GM19240 (cell line): ENCODE data around the gene PARP14.
A peak's percentile ranks its signal among the peaks of the same experiment; 100 is the strongest.
"Not testable (repeated sequence)": the region's sequence is repeated elsewhere in the genome, so short reads cannot be mapped to it uniquely, and the experiment has no call there.

Source experiments
- DNase-seq: peaks from one replicate; pipeline ENCODE4 v3.0.0; 2011; ENCODE audit warnings: low spot score; ENCODE audit not compliant: insufficient read length

PARP14 gene

DNA sequence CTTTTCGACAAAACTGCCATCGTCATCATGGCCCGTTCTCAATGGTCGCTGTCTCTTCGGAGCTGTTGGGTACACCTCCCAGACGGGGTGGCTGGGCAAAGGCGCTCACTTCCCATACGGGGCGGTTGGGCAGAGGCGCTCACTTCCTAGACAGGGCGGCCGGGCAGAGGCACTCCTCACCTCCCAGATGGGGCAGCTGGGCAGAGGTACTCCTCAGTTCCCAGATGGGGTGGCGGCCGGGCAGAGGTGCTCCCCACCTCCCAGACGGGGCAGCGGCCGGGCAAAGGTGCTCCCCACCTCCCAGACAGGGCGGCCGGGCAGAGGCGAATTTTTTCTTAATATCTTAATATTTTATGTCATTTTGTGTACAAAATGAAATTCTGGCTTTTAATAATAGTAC is 44.5 kb downstream of the PARP14 start:
- DNase-seq = no peak

GRCh38 chr3:122727294-122727693 is 46.7 kb downstream of the PARP14 start:
- no peak for DNase-seq

- DNase-seq = no peak
These were observed 47.1 kb downstream of the PARP14 start for GRCh38 chr3:122727766-122728165.

- no peak for DNase-seq
These were observed 47.5 kb downstream of the PARP14 start for GRCh38 chr3:122728186-122728585.

GRCh38 chr3:122728756-122729514 is 48.3 kb downstream of the PARP14 start:
- no peak for DNase-seq

- DNase-seq = no peak
These were observed 49.6 kb downstream of the PARP14 start for GRCh38 chr3:122730240-122730639.

DNA sequence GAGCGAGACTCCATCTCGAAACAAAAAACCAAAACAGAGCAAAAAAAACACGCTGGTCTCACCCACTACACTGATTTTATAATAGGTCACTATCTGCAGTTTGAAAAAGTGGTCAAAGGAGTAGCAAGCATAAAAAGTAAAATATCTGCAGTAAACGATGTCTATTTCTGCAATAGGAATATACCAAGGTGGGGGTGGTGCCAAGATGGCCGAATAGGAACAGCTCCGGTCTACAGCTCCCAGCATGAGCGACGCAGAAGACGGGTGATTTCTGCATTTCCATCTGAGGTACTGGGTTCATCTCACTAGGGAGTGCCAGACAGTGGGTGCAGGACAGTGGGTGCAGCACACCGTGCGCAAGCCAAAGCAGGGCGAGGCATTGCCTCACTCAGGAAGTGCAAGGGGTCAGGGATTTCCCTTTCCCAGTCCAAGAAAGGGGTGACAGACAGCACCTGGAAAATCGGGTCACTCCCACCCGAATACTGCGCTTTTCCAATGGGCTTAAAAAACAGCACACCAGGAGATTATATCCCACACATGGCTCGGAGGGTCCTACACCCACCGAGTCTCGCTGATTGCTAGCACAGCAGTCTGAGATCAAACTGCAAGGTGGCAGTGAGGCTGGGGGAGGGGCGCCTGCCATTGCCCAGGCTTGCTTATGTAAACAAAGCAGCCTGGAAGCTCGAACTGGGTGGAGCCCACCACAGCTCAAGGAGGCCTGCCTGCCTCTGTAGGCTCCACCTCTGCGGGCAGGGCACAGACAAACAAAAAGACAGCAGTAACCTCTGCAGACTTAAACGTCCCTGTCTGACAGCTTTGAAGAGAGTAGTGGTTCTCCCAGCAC is 52.3 kb downstream of the PARP14 start:
- DNase-seq = not testable (repeated sequence)

GRCh38 chr3:122739172-122739571 is 58.5 kb downstream of the PARP14 start:
- DNase-seq = no peak

DNA sequence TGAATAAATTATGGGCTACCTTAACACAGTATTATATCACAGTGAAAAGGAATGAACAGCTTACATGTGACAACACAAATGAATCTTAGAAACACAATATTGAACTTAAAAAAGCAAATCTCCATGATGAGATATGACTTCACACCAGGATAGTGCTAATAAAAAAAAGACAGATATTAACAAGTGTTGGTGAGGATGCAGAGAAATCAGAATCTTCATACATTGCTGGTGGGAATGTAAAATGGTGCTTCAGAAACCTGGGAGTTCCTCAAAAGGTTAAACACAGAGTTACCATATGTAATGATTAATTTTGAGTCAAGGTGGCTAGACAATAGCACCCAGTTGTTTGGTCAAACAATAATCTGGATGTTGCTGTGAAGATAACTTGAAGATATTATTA is 61.6 kb downstream of the PARP14 start:
- no peak for DNase-seq

- no peak for DNase-seq
These were observed 63.0 kb downstream of the PARP14 start for GRCh38 chr3:122743581-122744120.

GRCh38 chr3:122745369-122746021 is 64.9 kb downstream of the PARP14 start:
- no peak for DNase-seq

GRCh38 chr3:122747295-122747694 is 66.7 kb downstream of the PARP14 start:
- DNase-seq = not testable (repeated sequence)

DNA sequence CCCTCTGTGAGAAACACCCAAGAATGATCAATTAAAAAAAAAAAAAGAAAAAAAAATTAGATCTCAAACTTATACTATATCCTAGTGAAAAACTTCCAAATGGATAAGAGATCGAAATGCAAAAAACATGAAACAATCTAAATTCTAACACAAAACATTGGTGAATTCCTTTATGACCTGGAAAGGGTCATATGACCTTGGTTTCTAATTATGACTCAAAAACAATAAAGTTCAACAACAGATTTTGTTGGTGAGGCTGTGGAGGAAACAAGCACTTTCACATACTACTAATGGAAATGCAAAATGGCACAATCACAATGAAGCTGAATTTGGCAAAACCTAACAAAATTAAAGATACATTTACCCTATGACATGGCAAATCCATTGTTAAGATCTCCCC is 67.7 kb downstream of the PARP14 start:
- no peak for DNase-seq

DNA sequence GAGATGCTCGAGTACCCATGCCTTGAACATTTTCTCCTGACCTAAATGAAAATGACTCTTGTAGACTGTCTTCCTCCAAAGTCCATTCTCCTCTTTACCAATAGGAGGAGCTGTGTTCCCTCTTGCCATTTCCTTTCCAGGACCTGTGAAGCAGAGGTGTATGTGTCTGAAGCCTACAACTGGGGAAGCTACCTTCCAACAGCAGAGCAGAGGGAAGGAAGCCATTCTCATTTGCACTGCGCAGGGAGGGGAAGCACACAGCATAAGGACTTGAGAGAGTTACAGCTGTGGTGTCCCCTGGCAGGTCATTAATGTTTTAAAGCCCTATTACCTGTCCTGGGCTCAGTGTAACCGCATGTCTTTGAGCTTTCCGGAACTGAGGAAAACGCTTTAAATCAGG is 74.3 kb downstream of the PARP14 start:
- peak; percentile 33 for DNase-seq

- no peak for DNase-seq
These were observed 74.9 kb downstream of the PARP14 start for GRCh38 chr3:122755491-122755890.

DNA sequence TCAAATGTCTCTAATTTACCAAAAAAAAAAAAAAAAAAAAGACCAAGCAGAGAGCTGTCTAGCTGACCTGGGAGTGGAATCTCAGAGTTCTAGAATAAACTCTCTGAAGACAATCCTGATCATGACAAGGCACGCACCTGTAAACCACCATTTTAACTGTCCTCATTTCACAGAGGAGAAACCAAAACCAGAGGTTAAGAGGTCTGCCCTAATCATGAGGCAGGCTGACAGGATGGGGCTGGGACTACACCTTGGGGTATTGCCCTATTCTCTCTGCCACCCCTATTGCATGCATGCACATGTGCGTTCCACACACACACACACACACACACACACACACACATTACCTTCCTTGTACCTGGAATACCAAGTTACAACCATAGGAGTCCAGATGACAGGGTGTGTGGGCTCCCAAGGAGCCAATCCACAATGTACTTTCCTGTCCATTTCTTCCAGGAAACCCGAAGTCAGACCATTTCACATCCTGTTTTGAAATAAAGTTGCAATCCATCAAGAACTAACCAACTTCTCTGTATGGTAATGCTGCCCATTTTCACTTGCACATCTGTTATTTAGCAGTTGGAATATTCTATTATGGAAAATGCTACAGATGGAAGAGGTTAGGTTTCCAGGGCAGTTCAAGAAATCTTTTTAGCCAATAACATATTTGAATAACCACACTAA is 78.4 kb downstream of the PARP14 start:
- no peak for DNase-seq

GRCh38 chr3:122760453-122761271 is 80.0 kb downstream of the PARP14 start:
- DNase-seq = no peak

GRCh38 chr3:122766430-122766829 is 85.8 kb downstream of the PARP14 start:
- DNase-seq = no peak

DNA sequence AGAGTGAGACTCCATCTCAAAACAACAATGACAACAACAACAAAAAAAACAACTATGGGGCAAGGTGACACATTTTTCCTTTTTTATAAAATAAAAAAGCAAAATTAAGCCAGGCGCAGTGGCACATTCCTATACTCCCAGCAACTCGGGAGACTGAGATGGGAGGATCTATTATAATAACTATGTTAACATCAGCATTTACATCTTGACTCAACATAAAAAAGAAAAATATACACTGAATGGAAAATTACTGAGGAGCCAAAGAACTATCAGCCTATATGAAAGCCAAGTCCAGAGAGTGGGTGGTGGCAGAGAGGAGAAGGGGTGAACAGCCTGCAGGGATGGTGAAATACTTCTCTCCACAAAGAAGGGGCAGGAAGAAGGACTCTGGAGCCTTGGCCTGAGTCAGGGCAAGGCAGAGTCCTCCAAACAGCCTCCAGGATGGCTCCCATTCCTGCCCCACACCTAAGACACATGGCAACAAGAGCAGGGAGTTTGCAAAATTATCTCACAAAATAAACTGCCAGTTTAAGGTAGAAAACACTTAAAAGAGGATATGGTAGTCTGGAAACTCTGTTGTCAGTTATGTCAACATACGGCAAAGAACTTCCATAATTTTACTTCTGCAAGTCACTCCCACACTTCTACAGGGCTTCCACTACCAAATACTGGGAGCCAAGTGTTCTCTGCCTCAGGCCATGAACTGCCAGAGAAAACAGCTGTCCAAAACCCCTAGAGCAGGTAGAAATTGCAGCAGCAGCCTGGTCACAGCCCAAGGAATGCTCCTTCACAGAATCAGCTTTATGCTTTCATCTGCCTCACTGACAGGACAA is 87.1 kb downstream of the PARP14 start:
- no peak for DNase-seq
